ENCODE results near the gene THRB.

Gene THRB

GRCh38 chr3:24523215-24523614 lies 28.6 kb upstream of the THRB start:
- TF ChIP-seq CTCF (IDR thresholded peaks at IDR 0.05; ENCODE audit: borderline replicate concordance, control extremely low read depth, extremely low read depth, insufficient read depth, missing control alignments), result no peak
- in situ Hi-C loops (cut with MboI; ENCODE audit: low sequenced_read_pairs, unreplicated experiment), result no loop called here
- DNase-seq (ENCODE audit: low spot score), result no peak

- in situ Hi-C loops (cut with MboI; ENCODE audit: low sequenced_read_pairs, unreplicated experiment), result no loop called here
- no peak for TF ChIP-seq CTCF (IDR thresholded peaks at IDR 0.05; ENCODE audit: borderline replicate concordance, control extremely low read depth, extremely low read depth, insufficient read depth, missing control alignments)
- no peak for DNase-seq (ENCODE audit: low spot score)
Measured at GRCh38 chr3:24522146-24522579, 27.5 kb upstream of the THRB start.

DNA sequence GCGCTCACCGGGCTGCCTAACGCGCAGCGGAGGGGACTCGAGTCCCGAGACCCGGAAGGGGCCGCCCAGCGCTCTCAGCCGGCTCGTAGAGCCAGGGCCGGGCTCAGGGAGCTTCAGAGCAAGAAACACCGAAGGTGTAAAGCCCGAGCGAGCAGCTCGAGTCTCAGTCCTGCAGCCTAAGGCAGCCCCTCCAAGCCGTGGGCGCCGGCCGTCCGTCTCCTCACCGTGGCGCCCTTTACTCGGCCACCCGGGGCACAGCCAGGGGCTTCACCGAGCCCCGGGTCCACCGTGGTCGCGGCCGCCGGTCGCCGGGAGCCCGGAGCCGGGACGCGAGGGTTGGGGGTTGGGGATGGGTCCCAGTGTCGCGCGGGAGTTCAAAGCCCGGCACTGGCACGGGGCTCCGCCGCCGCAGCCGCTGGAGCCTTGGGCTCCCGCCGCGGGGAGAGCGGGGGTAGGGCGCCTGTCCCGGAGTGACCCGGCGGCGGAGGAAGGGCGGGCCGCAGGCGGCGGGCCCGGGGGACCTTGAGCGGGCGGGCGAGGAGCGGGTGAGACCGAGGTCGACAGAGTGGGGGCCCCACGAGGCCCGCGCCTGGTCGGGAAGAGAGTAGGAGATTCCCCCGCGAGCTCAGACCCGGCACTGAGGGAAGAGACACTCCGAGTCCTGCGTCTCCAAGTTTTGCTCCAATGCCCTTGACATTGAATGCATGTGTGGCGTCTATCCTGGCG lies 26.9 kb upstream of the THRB start:
- in situ Hi-C loops (cut with MboI; ENCODE audit: low sequenced_read_pairs, unreplicated experiment), result no loop called here
- no peak for TF ChIP-seq CTCF (IDR thresholded peaks at IDR 0.05; ENCODE audit: borderline replicate concordance, control extremely low read depth, extremely low read depth, insufficient read depth, missing control alignments)
- peak; percentile 27 for DNase-seq (ENCODE audit: low spot score)

GRCh38 chr3:24520976-24521419 lies 26.3 kb upstream of the THRB start:
- in situ Hi-C loops (cut with MboI; ENCODE audit: low sequenced_read_pairs, unreplicated experiment), result no loop called here
- no peak for DNase-seq (ENCODE audit: low spot score)

GRCh38 chr3:24520101-24520495 lies 25.4 kb upstream of the THRB start:
- in situ Hi-C loops (cut with MboI; ENCODE audit: low sequenced_read_pairs, unreplicated experiment), result no loop called here
- no peak for TF ChIP-seq CTCF (IDR thresholded peaks at IDR 0.05; ENCODE audit: borderline replicate concordance, control extremely low read depth, extremely low read depth, insufficient read depth, missing control alignments)
- DNase-seq (ENCODE audit: low spot score), result no peak

More at GRCh38 chr3:24520976-24521419, 26.3 kb upstream of the THRB start:
- TF ChIP-seq CTCF (IDR thresholded peaks at IDR 0.05; ENCODE audit: borderline replicate concordance, control extremely low read depth, extremely low read depth, insufficient read depth, missing control alignments), result no peak

DNA sequence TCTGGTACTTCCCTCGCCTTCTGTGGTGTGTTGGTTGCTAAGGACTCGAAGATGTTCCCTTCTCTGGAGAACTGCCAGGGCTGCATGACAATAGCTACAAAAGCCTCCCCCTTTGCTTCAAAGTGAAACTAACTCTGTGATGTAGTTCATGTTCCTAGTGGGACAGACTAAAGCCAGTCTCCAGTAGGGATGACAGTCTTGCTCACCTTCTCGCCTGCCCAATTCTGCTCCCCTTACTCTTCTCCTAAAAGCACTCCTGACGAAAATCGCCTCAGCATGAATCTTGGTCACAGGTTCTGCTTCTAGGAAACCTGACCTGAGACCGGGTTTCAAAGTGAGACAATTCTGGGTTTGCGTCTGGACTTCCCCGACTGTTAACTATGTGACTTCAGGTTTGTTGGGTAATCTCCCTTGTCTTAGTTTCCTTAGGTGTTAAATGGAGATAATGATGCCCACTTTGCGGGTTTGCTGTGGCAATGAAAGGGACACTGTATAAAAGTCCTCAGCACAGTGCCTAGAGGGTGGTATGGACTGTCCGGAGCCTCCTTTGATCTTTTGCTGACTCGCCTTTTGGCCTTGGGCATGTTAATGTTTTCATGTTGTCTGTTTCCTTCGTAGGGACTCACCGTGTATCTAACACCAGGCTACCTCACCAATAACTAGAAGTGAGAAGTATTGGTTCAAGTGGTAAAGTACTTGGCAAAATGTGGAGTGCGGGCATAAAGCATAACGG lies 24.9 kb upstream of the THRB start:
- TF ChIP-seq CTCF (IDR thresholded peaks at IDR 0.05; ENCODE audit: borderline replicate concordance, control extremely low read depth, extremely low read depth, insufficient read depth, missing control alignments), result no peak
- peak; percentile 40 for DNase-seq (ENCODE audit: low spot score)
- in situ Hi-C loops (cut with MboI; ENCODE audit: low sequenced_read_pairs, unreplicated experiment), result no loop called here

All from GM13976 (cell line).